Transverse colon (tissue), 4 donors: ENCODE results near the gene SHMT2.
A peak's percentile ranks its signal among the peaks of the same experiment; 100 is the strongest.

Experiments used
- POLR2A ChIP-seq: fragments of 450-650 bp; IDR thresholded peaks from one replicate; pipeline ENCODE4 v1.6.1; 2016; ENCODE audit warnings: antibody characterized with exemption, mild to moderate bottlenecking, moderate library complexity
- POLR2AphosphoS5 ChIP-seq, 3 donors: sonication (generic); formaldehyde crosslinking; IDR thresholded peaks; one replicate each; pipeline ENCODE4 v1.6.1; 2016; ENCODE audit warnings: antibody characterized with exemption in 3 of 3
- TF ChIP-seq, protein P1 (sequence below), 5 experiments: fragments of 200-600 bp in 3 of 5; fragments of 450-650 bp in 2 of 5; sonication (generic) in 3 of 5; IDR thresholded peaks; 1 replicate in 2 of 5; 2 replicates in 3 of 5; pipeline ENCODE4 v1.5.1; 2016 to 2017; ENCODE audit warnings: antibody characterized with exemption in 5 of 5, inconsistent platforms in 3 of 5, mild to moderate bottlenecking in 2 of 5, moderate library complexity in 1 of 5

GRCh38 chr12:57276935-57277563, 47.5 kb downstream of the SHMT2 start:
- TF ChIP-seq, protein P1, sequence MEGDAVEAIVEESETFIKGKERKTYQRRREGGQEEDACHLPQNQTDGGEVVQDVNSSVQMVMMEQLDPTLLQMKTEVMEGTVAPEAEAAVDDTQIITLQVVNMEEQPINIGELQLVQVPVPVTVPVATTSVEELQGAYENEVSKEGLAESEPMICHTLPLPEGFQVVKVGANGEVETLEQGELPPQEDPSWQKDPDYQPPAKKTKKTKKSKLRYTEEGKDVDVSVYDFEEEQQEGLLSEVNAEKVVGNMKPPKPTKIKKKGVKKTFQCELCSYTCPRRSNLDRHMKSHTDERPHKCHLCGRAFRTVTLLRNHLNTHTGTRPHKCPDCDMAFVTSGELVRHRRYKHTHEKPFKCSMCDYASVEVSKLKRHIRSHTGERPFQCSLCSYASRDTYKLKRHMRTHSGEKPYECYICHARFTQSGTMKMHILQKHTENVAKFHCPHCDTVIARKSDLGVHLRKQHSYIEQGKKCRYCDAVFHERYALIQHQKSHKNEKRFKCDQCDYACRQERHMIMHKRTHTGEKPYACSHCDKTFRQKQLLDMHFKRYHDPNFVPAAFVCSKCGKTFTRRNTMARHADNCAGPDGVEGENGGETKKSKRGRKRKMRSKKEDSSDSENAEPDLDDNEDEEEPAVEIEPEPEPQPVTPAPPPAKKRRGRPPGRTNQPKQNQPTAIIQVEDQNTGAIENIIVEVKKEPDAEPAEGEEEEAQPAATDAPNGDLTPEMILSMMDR (IDR thresholded peaks at IDR 0.05), result peak in 4 of 5 experiments; percentile 12 to 32 (median 24)
- TF ChIP-seq POLR2A (no peak), POLR2AphosphoS5 (IDR thresholded peaks at IDR 0.05) (no peak)
